T-cell (primary cell): ENCODE results near the gene YTHDC2. TPM values are rescaled to one million over a fixed set of nuclear protein-coding genes. Genes with fewer than 3 reads are reported as not detected.

Experiments
- ATAC-seq, 4 experiments: fragments of 200-7000 bp in 3 of 4; fragments of 150-1000 bp in 1 of 4; cut with Tn5 transposase; replicated peaks in 1 of 4; 1 replicate in 3 of 4; 2 replicates in 1 of 4; pipeline ENCODE4 v1.10.0; 2021; ENCODE audit warnings: moderate library complexity in 3 of 4, mild to moderate bottlenecking in 2 of 4, moderate number of reproducible peaks in 1 of 4
- CTCF ChIA-PET, 2 donors: fragments of 300-600 bp; sonication (Branson Sonifier 250); formaldehyde crosslinking; loops; one replicate each; lab custom pipeline; 2022; ENCODE audit warnings: antibody characterized with exemption in 2 of 2; lab: Charles Lee
- POLR2A ChIA-PET, 2 donors: fragments of 300-600 bp; sonication (Branson Sonifier 250); formaldehyde crosslinking; loops; one replicate each; lab custom pipeline; 2022; ENCODE audit warnings: antibody characterized with exemption in 2 of 2; lab: Charles Lee
- DNase-seq, 35 experiments: peaks; one replicate each; pipeline versions ENCODE4 v3.0.0 to v3.0.0-alpha.2; 2013 to 2023
- H3K27ac ChIP-seq: one replicate; pipeline ENCODE4 v1.5.1; 2013; ENCODE audit warnings: low read length
- H3K27me3 ChIP-seq, 2 experiments: replicated peaks in 1 of 2; 1 replicate in 1 of 2; 2 replicates in 1 of 2; pipeline versions ENCODE4 v1.6.1 to v1.7.0; 2013; ENCODE audit warnings: low read length in 1 of 2, mixed read lengths in 1 of 2; ENCODE audit not compliant: control insufficient read depth in 2 of 2, insufficient read depth in 2 of 2; ENCODE audit errors: extremely low read depth in 1 of 2
- H3K36me3 ChIP-seq, 2 donors: 1 replicate in 1 of 2; 2 replicates in 1 of 2; pipeline versions ENCODE4 v1.6.1 to v1.7.0; 2013; ENCODE audit warnings: low read length in 1 of 2; ENCODE audit not compliant: control insufficient read depth in 2 of 2, insufficient read depth in 1 of 2; ENCODE audit errors: extremely low read depth in 1 of 2
- H3K4me1 ChIP-seq, 2 experiments: 1 replicate in 1 of 2; 2 replicates in 1 of 2; pipeline versions ENCODE4 v1.6.1 to v1.7.0; 2013; ENCODE audit warnings: low read length in 2 of 2, mixed read lengths in 1 of 2; ENCODE audit not compliant: insufficient read depth in 2 of 2, control insufficient read depth in 1 of 2; ENCODE audit errors: extremely low read depth in 1 of 2
- H3K4me3 ChIP-seq, 2 donors: 1 replicate in 1 of 2; 2 replicates in 1 of 2; pipeline versions ENCODE4 v1.5.1 to v1.7.0; 2013; ENCODE audit warnings: mild to moderate bottlenecking in 2 of 2, low read length in 1 of 2, moderate library complexity in 1 of 2; ENCODE audit not compliant: control insufficient read depth in 1 of 2; ENCODE audit errors: extremely low read depth in 1 of 2
- H3K9me3 ChIP-seq: 2 replicates; pipeline ENCODE4 v1.7.0; 2013
- H3K27ac Mint-ChIP-seq, 2 donors: one replicate each; pipeline ENCODE4 v1.8.0; 2020 to 2021; ENCODE audit warnings: mild to moderate bottlenecking in 2 of 2, mixed read lengths in 2 of 2
- H3K27me3 Mint-ChIP-seq, 2 donors: one replicate each; pipeline ENCODE4 v1.8.0; 2021 to 2022; ENCODE audit warnings: mixed read lengths in 2 of 2
- H3K36me3 Mint-ChIP-seq: one replicate; pipeline ENCODE4 v1.8.0; 2021; ENCODE audit warnings: mixed read lengths
- H3K4me1 Mint-ChIP-seq, 3 donors: one replicate each; pipeline ENCODE4 v1.8.0; 2020 to 2022; ENCODE audit warnings: mixed read lengths in 3 of 3, mild to moderate bottlenecking in 1 of 3
- H3K4me3 Mint-ChIP-seq, 3 donors: one replicate each; pipeline ENCODE4 v1.8.0; 2020 to 2022; ENCODE audit warnings: mild to moderate bottlenecking in 3 of 3, mixed read lengths in 3 of 3, moderate library complexity in 3 of 3
- H3K9me3 Mint-ChIP-seq, 3 donors: one replicate each; pipeline ENCODE4 v1.8.0; 2020 to 2022; ENCODE audit warnings: mixed read lengths in 3 of 3
- WGBS: methylation state at CpG from one replicate; pipeline ENCODE4 v1.1.5; 2013; ENCODE audit warnings: missing lambda C conversion rate; ENCODE audit not compliant: insufficient coverage; 5-methylcytosine and 5-hydroxymethylcytosine counted together
- total RNA-seq, 35 experiments: library from RNA in 6 of 35; stranded (reverse) in 6 of 35; fragments of 120-200 nt in 1 of 35; gene quantifications; one replicate each; pipeline versions ENCODE4 v1.2.1 to v1.2.4 and lab custom pipeline; 2013 to 2026

Gene YTHDC2
- total RNA-seq, 5 donors from 2014 or later (not counting 1 experiment from before 2014, with no cell fraction given), result 31.5 to 52.0 (median 38.2) TPM

DNA sequence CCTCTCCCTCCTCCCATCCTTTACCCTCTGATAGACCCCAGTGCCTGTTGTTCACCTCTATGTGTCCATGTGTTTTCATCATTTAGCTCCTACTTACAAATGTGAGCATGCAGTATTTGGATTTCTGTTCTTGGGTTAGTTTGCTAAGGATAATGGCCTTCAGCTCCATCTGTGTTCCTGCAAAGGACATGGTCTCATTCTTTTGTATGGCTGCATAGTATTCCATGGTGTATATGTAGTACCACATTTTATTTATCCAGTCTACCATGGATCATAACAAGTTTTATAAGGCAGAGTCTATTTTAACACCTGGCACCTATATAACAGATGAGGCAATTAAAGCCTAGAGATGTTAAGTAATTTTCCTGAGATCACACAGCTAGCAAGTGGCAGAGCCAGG, 7.4 kb downstream of the YTHDC2 start:
- Mint-ChIP-seq H3K9me3 (peaks cover 0 to 3% (median 0%) of the 10 kb centered on the region in 3 donors), H3K27ac (no peak overlapping the region), H3K4me1 (peaks cover 67 to 70% (median 69%) of the 10 kb centered on the region in 3 donors), H3K4me3 (no peak overlapping the region), H3K27me3 (no peaks in the 10 kb centered on the region), H3K36me3 (peaks cover 26% of the 10 kb centered on the region)
- Histone ChIP-seq H3K4me1 (peaks cover 0 to 30% of the 10 kb centered on the region in 2 experiments), H3K27ac (no peak overlapping the region), H3K27me3 (no peaks in the 10 kb centered on the region), H3K36me3 (peaks cover 0 to 19% of the 10 kb centered on the region in 2 donors), H3K4me3 (no peak overlapping the region), H3K9me3 (no peaks in the 10 kb centered on the region)
- DNase-seq (no peak), ATAC-seq (no peak)
- POLR2A ChIA-PET, result no interaction called here
- CTCF ChIA-PET, result interaction anchor here in 1 of 2 donors (1.3 kb wide), 1 partner anchor 525 kb away, joined by 3 read pairs; no protein-coding TSS in a partner anchor

GRCh38 chr5:113523168-113523567, 9.7 kb downstream of the YTHDC2 start:
- no peaks in the 10 kb centered on the region for H3K27me3 ChIP-seq
- peak in 3 of 4 experiments; percentile 50 to 62 (median 60) for ATAC-seq
- CTCF ChIA-PET, result interaction anchor here in 1 of 2 donors (0.5 to 1.3 kb wide), 3 partner anchors 186 to 527 kb away, joined by 3 to 5 read pairs (median 3); no protein-coding TSS in a partner anchor
- H3K4me3 ChIP-seq, result no peak overlapping the region
- H3K9me3 ChIP-seq, result no peaks in the 10 kb centered on the region
- POLR2A ChIA-PET, result interaction anchor here in 1 of 2 donors (1.3 kb wide), 1 partner anchor 10 kb away, joined by 5 read pairs; the partner anchor contains the start of gene YTHDC2
- peaks cover 0 to 26% of the 10 kb centered on the region in 2 experiments for H3K4me1 ChIP-seq
- Mint-ChIP-seq H3K9me3 (peaks cover 0 to 3% (median 0%) of the 10 kb centered on the region in 3 donors), H3K27ac (peak overlapping the region; percentile 18 to 48), H3K4me3 (no peak overlapping the region), H3K36me3 (peaks cover 26% of the 10 kb centered on the region), H3K4me1 (peaks cover 54 to 62% (median 58%) of the 10 kb centered on the region in 3 donors), H3K27me3 (no peaks in the 10 kb centered on the region)
- no peak overlapping the region for H3K27ac ChIP-seq
- peaks cover 0 to 14% of the 10 kb centered on the region in 2 donors for H3K36me3 ChIP-seq
- peak in 1 of 35 experiments; percentile 18 for DNase-seq
- no CpG with 5 or more reads among the region's 2 CpGs for WGBS

GRCh38 chr5:113524927-113525326, 11.4 kb downstream of the YTHDC2 start:
- no CpG with 5 or more reads among the region's 2 CpGs for WGBS
- peak; percentile 60 to 80 (median 69) for ATAC-seq
- ChIA-PET POLR2A (interaction anchor here in 1 of 2 donors (0.6 kb wide), 1 partner anchor 559 kb away, joined by 5 read pairs; no protein-coding TSS in a partner anchor), CTCF (interaction anchor here in 1 of 2 donors (0.7 to 0.8 kb wide), 2 partner anchors 14 to 548 kb away, joined by 3 read pairs; partner anchors contain the start of gene DCP2)
- no peak overlapping the region for H3K4me3 ChIP-seq
- peaks cover 0 to 26% of the 10 kb centered on the region in 2 experiments for H3K4me1 ChIP-seq
- Mint-ChIP-seq H3K27me3 (no peaks in the 10 kb centered on the region), H3K4me1 (peaks cover 44 to 53% (median 53%) of the 10 kb centered on the region in 3 donors), H3K9me3 (peaks cover 0 to 3% (median 0%) of the 10 kb centered on the region in 3 donors), H3K27ac (peak overlapping the region; percentile 57 to 68), H3K36me3 (peaks cover 24% of the 10 kb centered on the region), H3K4me3 (peak overlapping the region in 1 of 3 donors; percentile 32)
- peak overlapping the region; percentile 27 for H3K27ac ChIP-seq
- H3K27me3 ChIP-seq, result no peaks in the 10 kb centered on the region
- peak in 1 of 35 experiments; percentile 40 for DNase-seq
- H3K36me3 ChIP-seq, result peaks cover 0 to 6% of the 10 kb centered on the region in 2 donors
- H3K9me3 ChIP-seq, result no peaks in the 10 kb centered on the region

- Histone ChIP-seq H3K4me3 (no peak overlapping the region), H3K4me1 (peaks cover 0 to 24% of the 10 kb centered on the region in 2 experiments), H3K9me3 (peaks cover 6% of the 10 kb centered on the region), H3K27ac (no peak overlapping the region), H3K27me3 (no peaks in the 10 kb centered on the region), H3K36me3 (peaks cover 0 to 8% of the 10 kb centered on the region in 2 donors)
- ChIA-PET POLR2A (interaction anchor here in 1 of 2 donors (0.8 kb wide), 1 partner anchor 9 kb away, joined by 5 read pairs; no protein-coding TSS in a partner anchor), CTCF (no interaction called here)
- Mint-ChIP-seq H3K27me3 (no peaks in the 10 kb centered on the region), H3K4me1 (peaks cover 31 to 40% (median 39%) of the 10 kb centered on the region in 3 donors), H3K36me3 (peaks cover 28% of the 10 kb centered on the region), H3K9me3 (peaks cover 4 to 12% (median 4%) of the 10 kb centered on the region in 3 donors), H3K4me3 (no peak overlapping the region), H3K27ac (no peak overlapping the region)
- no CpG with 5 or more reads among the region's 4 CpGs for WGBS
- ATAC-seq (no peak), DNase-seq (no peak)
Measured at GRCh38 chr5:113526421-113526820, 12.9 kb downstream of the YTHDC2 start.

GRCh38 chr5:113527746-113528145, 14.3 kb downstream of the YTHDC2 start:
- ChIA-PET CTCF (no interaction called here), POLR2A (interaction anchor here in 1 of 2 donors (0.6 kb wide), 1 partner anchor 616 kb away, joined by 3 read pairs; no protein-coding TSS in a partner anchor)
- Histone ChIP-seq H3K4me1 (peaks cover 0 to 23% of the 10 kb centered on the region in 2 experiments), H3K9me3 (peaks cover 8% of the 10 kb centered on the region), H3K4me3 (no peak overlapping the region), H3K27ac (no peak overlapping the region), H3K36me3 (peaks cover 0 to 9% of the 10 kb centered on the region in 2 donors), H3K27me3 (no peaks in the 10 kb centered on the region)
- Mint-ChIP-seq H3K27me3 (no peaks in the 10 kb centered on the region), H3K27ac (no peak overlapping the region), H3K4me1 (peaks cover 24 to 28% (median 28%) of the 10 kb centered on the region in 3 donors), H3K4me3 (no peak overlapping the region), H3K9me3 (peaks cover 4 to 12% (median 4%) of the 10 kb centered on the region in 3 donors), H3K36me3 (peaks cover 34% of the 10 kb centered on the region)
- DNase-seq (no peak), ATAC-seq (no peak)
- WGBS, result 93% methylated on average over 3 of the region's 5 CpGs

DNA sequence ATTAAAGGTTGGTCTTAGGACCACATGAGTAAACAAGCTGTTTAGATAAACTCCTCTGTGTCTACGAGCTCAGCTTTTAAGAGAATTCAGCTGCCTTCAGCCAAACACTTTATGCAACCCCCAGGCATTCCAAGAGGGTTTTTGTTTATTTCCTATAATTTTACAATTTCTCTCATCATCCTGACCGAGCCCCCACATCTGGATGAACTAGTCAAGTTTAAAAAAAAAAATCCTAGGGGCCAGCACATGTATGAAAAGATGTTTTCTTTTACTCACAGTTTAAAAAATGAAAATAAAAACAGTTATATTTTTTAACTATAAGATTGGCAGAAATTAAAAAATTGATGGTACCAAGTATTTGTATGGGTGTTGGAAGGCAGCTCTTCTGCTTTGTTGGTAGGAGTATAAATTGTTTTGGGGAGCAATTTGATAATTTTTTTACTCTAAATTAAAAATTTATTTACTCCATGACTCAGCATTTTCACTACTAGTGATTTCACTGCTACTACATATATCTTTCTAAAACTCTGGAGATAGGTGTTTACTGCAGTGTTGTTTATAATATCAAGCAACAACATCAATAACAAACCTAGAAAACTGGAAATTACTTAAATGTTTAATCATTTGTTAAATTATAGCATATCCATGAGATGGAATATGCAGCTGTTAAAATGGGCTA, 18.1 kb downstream of the YTHDC2 start:
- peaks cover 8% of the 10 kb centered on the region for H3K9me3 ChIP-seq
- Mint-ChIP-seq H3K36me3 (peaks cover 48% of the 10 kb centered on the region), H3K27ac (no peak overlapping the region), H3K27me3 (no peaks in the 10 kb centered on the region), H3K4me1 (peaks cover 0 to 4% (median 4%) of the 10 kb centered on the region in 3 donors), H3K4me3 (no peak overlapping the region), H3K9me3 (peaks cover 4 to 12% (median 4%) of the 10 kb centered on the region in 3 donors)
- no peak overlapping the region for H3K27ac ChIP-seq
- H3K36me3 ChIP-seq, result peaks cover 0 to 34% of the 10 kb centered on the region in 2 donors
- POLR2A ChIA-PET, result interaction anchor here in 1 of 2 donors (0.5 kb wide), 1 partner anchor 10 kb away, joined by 8 read pairs; no protein-coding TSS in a partner anchor
- no peaks in the 10 kb centered on the region for H3K27me3 ChIP-seq
- WGBS, result no CpG with 5 or more reads among the region's 2 CpGs
- ATAC-seq (no peak), DNase-seq (no peak)
- no peaks in the 10 kb centered on the region for H3K4me1 ChIP-seq
- no peak overlapping the region for H3K4me3 ChIP-seq
- CTCF ChIA-PET, result no interaction called here
